ENCODE data around the gene SYT8. TPM values are rescaled to one million over a fixed set of nuclear protein-coding genes. Genes with fewer than 3 reads are reported as not detected.
A peak's percentile ranks its signal among the peaks of the same experiment; 100 is the strongest.

The SYT8 gene
- total RNA-seq, 1 experiment from 2014 or later: 63.4 TPM

- DNase-seq (ENCODE audit: low spot score): no peak
These were observed 23.4 kb downstream of the SYT8 start for GRCh38 chr11:1858154-1858553.

GRCh38 chr11:1858576-1858975 lies 23.8 kb downstream of the SYT8 start:
- DNase-seq (ENCODE audit: low spot score): no peak

GRCh38 chr11:1859004-1859403 lies 24.2 kb downstream of the SYT8 start:
- DNase-seq (ENCODE audit: low spot score): no peak

- no peak for DNase-seq (ENCODE audit: low spot score)
These were observed 25.3 kb downstream of the SYT8 start for GRCh38 chr11:1860108-1860507.

GRCh38 chr11:1861435-1862411 lies 26.9 kb downstream of the SYT8 start:
- DNase-seq (ENCODE audit: low spot score): no peak

- DNase-seq (ENCODE audit: low spot score): no peak
These were observed 28.0 kb downstream of the SYT8 start for GRCh38 chr11:1862588-1863351.

GRCh38 chr11:1863352-1864216 lies 28.8 kb downstream of the SYT8 start:
- peak; percentile 75 for DNase-seq (ENCODE audit: low spot score)

- no peak for DNase-seq (ENCODE audit: low spot score)
These were observed 29.4 kb downstream of the SYT8 start for GRCh38 chr11:1864231-1864630.

- no peak for DNase-seq (ENCODE audit: low spot score)
These were observed 30.3 kb downstream of the SYT8 start for GRCh38 chr11:1864831-1865665.

- no peak for DNase-seq (ENCODE audit: low spot score)
These were observed 31.4 kb downstream of the SYT8 start for GRCh38 chr11:1866226-1866625.

- DNase-seq (ENCODE audit: low spot score): no peak
These were observed 32.0 kb downstream of the SYT8 start for GRCh38 chr11:1866776-1867175.

- no peak for DNase-seq (ENCODE audit: low spot score)
These were observed 32.6 kb downstream of the SYT8 start for GRCh38 chr11:1867381-1867780.

GRCh38 chr11:1868056-1868635 lies 33.4 kb downstream of the SYT8 start:
- no peak for DNase-seq (ENCODE audit: low spot score)

GRCh38 chr11:1868636-1869291 lies 34.0 kb downstream of the SYT8 start:
- no peak for DNase-seq (ENCODE audit: low spot score)

GRCh38 chr11:1869427-1870325 lies 34.9 kb downstream of the SYT8 start:
- DNase-seq (ENCODE audit: low spot score): peak; percentile 32

- no peak for DNase-seq (ENCODE audit: low spot score)
These were observed 35.5 kb downstream of the SYT8 start for GRCh38 chr11:1870326-1870696.

GRCh38 chr11:1870721-1871466 lies 36.1 kb downstream of the SYT8 start:
- DNase-seq (ENCODE audit: low spot score): no peak

- no peak for DNase-seq (ENCODE audit: low spot score)
These were observed 36.7 kb downstream of the SYT8 start for GRCh38 chr11:1871531-1871930.

All from HT-29 (cell line).